Measurements from ENCODE around the gene IL1R2. TPM values are rescaled to one million over a fixed set of nuclear protein-coding genes. Genes with fewer than 3 reads are reported as not detected.

IL1R2 gene
- total and polyA plus RNA-seq, 2 donors (not counting 1 experiment from before 2014, with no cell fraction given), result 0.17 to 0.20 TPM

DNA sequence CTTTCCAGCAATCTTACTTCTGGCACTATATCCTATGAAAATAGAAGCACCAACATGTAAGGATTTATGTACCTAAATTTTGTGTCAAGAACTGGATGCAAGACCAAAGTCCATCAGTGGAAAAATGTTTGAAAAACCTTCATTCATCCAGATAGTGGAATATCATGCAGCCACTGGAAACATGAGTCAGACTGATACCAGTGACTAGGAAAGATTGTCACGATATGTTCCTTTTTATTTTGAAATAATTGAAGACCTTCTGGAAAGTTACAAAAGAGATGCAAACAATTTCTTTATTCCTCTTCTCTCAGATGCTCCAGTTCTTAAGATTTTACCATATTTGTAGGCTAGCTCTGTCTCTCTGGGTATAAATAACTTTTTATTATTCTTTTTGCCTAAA lies 40.5 kb upstream of the IL1R2 start:
- DNase-seq (ENCODE audit: low read depth in 2 of 2), result peak in 1 of 2 donors; percentile 12
- TF ChIP-seq, protein P1, sequence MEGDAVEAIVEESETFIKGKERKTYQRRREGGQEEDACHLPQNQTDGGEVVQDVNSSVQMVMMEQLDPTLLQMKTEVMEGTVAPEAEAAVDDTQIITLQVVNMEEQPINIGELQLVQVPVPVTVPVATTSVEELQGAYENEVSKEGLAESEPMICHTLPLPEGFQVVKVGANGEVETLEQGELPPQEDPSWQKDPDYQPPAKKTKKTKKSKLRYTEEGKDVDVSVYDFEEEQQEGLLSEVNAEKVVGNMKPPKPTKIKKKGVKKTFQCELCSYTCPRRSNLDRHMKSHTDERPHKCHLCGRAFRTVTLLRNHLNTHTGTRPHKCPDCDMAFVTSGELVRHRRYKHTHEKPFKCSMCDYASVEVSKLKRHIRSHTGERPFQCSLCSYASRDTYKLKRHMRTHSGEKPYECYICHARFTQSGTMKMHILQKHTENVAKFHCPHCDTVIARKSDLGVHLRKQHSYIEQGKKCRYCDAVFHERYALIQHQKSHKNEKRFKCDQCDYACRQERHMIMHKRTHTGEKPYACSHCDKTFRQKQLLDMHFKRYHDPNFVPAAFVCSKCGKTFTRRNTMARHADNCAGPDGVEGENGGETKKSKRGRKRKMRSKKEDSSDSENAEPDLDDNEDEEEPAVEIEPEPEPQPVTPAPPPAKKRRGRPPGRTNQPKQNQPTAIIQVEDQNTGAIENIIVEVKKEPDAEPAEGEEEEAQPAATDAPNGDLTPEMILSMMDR (conservative IDR thresholded peaks at IDR 0.05 in 1 of 2, IDR thresholded peaks at IDR 0.05 in 1 of 2; ENCODE audit: low read depth in 1 of 2, low read length in 2 of 2), result no peak
- no peak for TF ChIP-seq EZH2 (IDR thresholded peaks at IDR 0.05; ENCODE audit: low read length, missing control alignments)
- no peaks in the 10 kb centered on the region for H4K20me1 ChIP-seq (ENCODE audit: control insufficient read depth, extremely low read depth, insufficient read depth, low read length)
- H3K27ac ChIP-seq (ENCODE audit: insufficient read depth, low read length), result no peak overlapping the region
- no peak overlapping the region for H3K9ac ChIP-seq (ENCODE audit: insufficient read depth, low read length)
- H3K27me3 ChIP-seq (ENCODE audit: control insufficient read depth, insufficient read depth, low read length), result no peaks in the 10 kb centered on the region
- H3K4me1 ChIP-seq (ENCODE audit: control insufficient read depth, extremely low read depth, insufficient read depth, low read length), result no peaks in the 10 kb centered on the region
- H2AFZ ChIP-seq (ENCODE audit: low read length), result no peak overlapping the region
- H3K4me3 ChIP-seq (replicated peaks in 1 of 4; ENCODE audit: control extremely low read depth in 1 of 4, insufficient read depth in 1 of 4, low read depth in 3 of 4, low read length in 4 of 4), result no peak overlapping the region
- H3K9me3 ChIP-seq (ENCODE audit: control insufficient read depth, insufficient read depth, low read depth, low read length), result no peaks in the 10 kb centered on the region
- no peak overlapping the region for H3K4me2 ChIP-seq (ENCODE audit: extremely low read depth, insufficient read depth, low read length)
- no peaks in the 10 kb centered on the region for H3K79me2 ChIP-seq (ENCODE audit: control insufficient read depth, insufficient read depth, low read length)
- no peaks in the 10 kb centered on the region for H3K36me3 ChIP-seq (ENCODE audit: control insufficient read depth, insufficient read depth, low read length)

DNA sequence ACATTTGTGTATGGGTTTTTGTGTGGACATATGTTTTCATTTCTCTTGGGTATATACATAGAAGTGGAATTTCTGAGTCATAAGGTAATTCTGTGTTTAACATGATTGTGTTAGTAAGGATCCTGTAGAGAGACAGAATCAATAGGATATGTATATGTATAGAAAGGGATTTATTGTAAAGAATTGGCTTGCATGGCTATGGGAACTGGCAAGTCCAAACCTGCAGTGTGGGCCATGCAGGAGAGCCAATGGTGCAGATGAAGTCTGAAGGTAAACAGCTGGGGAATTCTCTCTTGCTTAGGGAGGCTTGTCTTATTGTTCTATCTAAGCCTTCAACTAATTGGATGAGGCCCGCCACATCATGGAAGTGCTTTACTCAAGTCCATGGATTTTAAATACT lies 39.2 kb upstream of the IL1R2 start:
- no peak overlapping the region for H3K27ac ChIP-seq (ENCODE audit: insufficient read depth, low read length)
- TF ChIP-seq EZH2 (IDR thresholded peaks at IDR 0.05; ENCODE audit: low read length, missing control alignments), result no peak
- TF ChIP-seq, protein P1 (conservative IDR thresholded peaks at IDR 0.05 in 1 of 2, IDR thresholded peaks at IDR 0.05 in 1 of 2; ENCODE audit: low read depth in 1 of 2, low read length in 2 of 2), result no peak
- no peak overlapping the region for H3K4me2 ChIP-seq (ENCODE audit: extremely low read depth, insufficient read depth, low read length)

GRCh38 chr2:101956465-101957438 lies 35.0 kb upstream of the IL1R2 start:
- no peak for TF ChIP-seq EZH2 (IDR thresholded peaks at IDR 0.05; ENCODE audit: low read length, missing control alignments)
- TF ChIP-seq, protein P1 (conservative IDR thresholded peaks at IDR 0.05 in 1 of 2, IDR thresholded peaks at IDR 0.05 in 1 of 2; ENCODE audit: low read depth in 1 of 2, low read length in 2 of 2), result no peak
- no peak overlapping the region for H3K27ac ChIP-seq (ENCODE audit: insufficient read depth, low read length)
- H3K9me3 ChIP-seq (ENCODE audit: control insufficient read depth, insufficient read depth, low read depth, low read length), result no peaks in the 10 kb centered on the region

More for the DNA sequence above, 39.2 kb upstream of the IL1R2 start:
- Histone ChIP-seq H3K4me1 (ENCODE audit: control insufficient read depth, extremely low read depth, insufficient read depth, low read length) (no peaks in the 10 kb centered on the region), H3K4me3 (replicated peaks in 1 of 4; ENCODE audit: control extremely low read depth in 1 of 4, insufficient read depth in 1 of 4, low read depth in 3 of 4, low read length in 4 of 4) (no peak overlapping the region), H3K9me3 (ENCODE audit: control insufficient read depth, insufficient read depth, low read depth, low read length) (no peaks in the 10 kb centered on the region), H2AFZ (ENCODE audit: low read length) (no peak overlapping the region), H3K36me3 (ENCODE audit: control insufficient read depth, insufficient read depth, low read length) (no peaks in the 10 kb centered on the region), H3K9ac (ENCODE audit: insufficient read depth, low read length) (no peak overlapping the region), H3K79me2 (ENCODE audit: control insufficient read depth, insufficient read depth, low read length) (no peaks in the 10 kb centered on the region), H4K20me1 (ENCODE audit: control insufficient read depth, extremely low read depth, insufficient read depth, low read length) (no peaks in the 10 kb centered on the region), H3K27me3 (ENCODE audit: control insufficient read depth, insufficient read depth, low read length) (no peaks in the 10 kb centered on the region)
- DNase-seq (ENCODE audit: low read depth in 2 of 2), result no peak

More at GRCh38 chr2:101956465-101957438, 35.0 kb upstream of the IL1R2 start:
- Histone ChIP-seq H3K36me3 (ENCODE audit: control insufficient read depth, insufficient read depth, low read length) (no peaks in the 10 kb centered on the region), H3K4me3 (replicated peaks in 1 of 4; ENCODE audit: control extremely low read depth in 1 of 4, insufficient read depth in 1 of 4, low read depth in 3 of 4, low read length in 4 of 4) (no peak overlapping the region), H3K4me1 (ENCODE audit: control insufficient read depth, extremely low read depth, insufficient read depth, low read length) (peaks cover 7% of the 10 kb centered on the region), H3K27me3 (ENCODE audit: control insufficient read depth, insufficient read depth, low read length) (no peaks in the 10 kb centered on the region), H4K20me1 (ENCODE audit: control insufficient read depth, extremely low read depth, insufficient read depth, low read length) (no peaks in the 10 kb centered on the region), H3K9ac (ENCODE audit: insufficient read depth, low read length) (no peak overlapping the region), H3K79me2 (ENCODE audit: control insufficient read depth, insufficient read depth, low read length) (no peaks in the 10 kb centered on the region), H3K4me2 (ENCODE audit: extremely low read depth, insufficient read depth, low read length) (no peak overlapping the region), H2AFZ (ENCODE audit: low read length) (no peak overlapping the region)
- DNase-seq (ENCODE audit: low read depth in 2 of 2), result peak in 1 of 2 donors; percentile 17
